K562 (cell line): ENCODE measurements around the gene C11orf91. TPM values are rescaled to one million over a fixed set of nuclear protein-coding genes. Genes with fewer than 3 reads are reported as not detected.
A peak's percentile ranks its signal among the peaks of the same experiment; 100 is the strongest.

Experiments
- ATAC-seq: fragments of 200-7000 bp; cut with Tn5 transposase; 3 replicates; pipeline ENCODE4 v1.9.1; 2020; ENCODE audit warnings: moderate library complexity
- BruUV-seq: library from RNA; stranded (reverse); fragments of 400-500 nt; replicated peaks from 2 replicates; lab custom pipeline; 2021; lab: Mats Ljungman, UMichigan
- CTCF ChIA-PET: fragments of 300-600 bp; formaldehyde crosslinking; extraction: SDS; loops from one replicate; lab custom pipeline; 2021; ENCODE audit warnings: low intra/inter-chr PET ratio; lab: Yijun Ruan, JAX
- POLR2A ChIA-PET: fragments of 300-600, 350-650 bp; sonication (Branson Sonifier 250); formaldehyde crosslinking; extraction: SDS; loops from one replicate; lab custom pipeline; 2021; ENCODE audit warnings: antibody characterized with exemption, inconsistent platforms; lab: Yijun Ruan, JAX
- DNase-seq, 4 experiments: peaks; one replicate each; pipeline versions ENCODE4 v3.0.0 to v3.0.0-alpha.2; 2011 to 2018; ENCODE audit warnings: low spot score in 3 of 4, mixed read lengths in 3 of 4; ENCODE audit errors: extremely low read depth in 1 of 4
- FAIRE-seq: peaks from 2 replicates; lab custom pipeline; 2011; peaks lifted over from hg19 to GRCh38; lab: Jason Lieb, UNC
- H2AFZ ChIP-seq: 2 replicates; pipeline ENCODE4 v1.6.0; 2011; ENCODE audit warnings: low read depth, low read length, control low read depth, inconsistent platforms
- H3K27ac ChIP-seq: fragments of 200-600 bp; 3 replicates; pipeline ENCODE4 v1.8.0; 2011; ENCODE audit warnings: low read depth, mild to moderate bottlenecking, control low read depth, inconsistent platforms, low read length, moderate library complexity, mixed read lengths; ENCODE audit errors: extremely low read depth
- H3K27me3 ChIP-seq, 2 experiments: fragments of 300-600 bp in 1 of 2; 2 replicates in 1 of 2; 3 replicates in 1 of 2; pipeline versions ENCODE4 v1.6.0 to v1.8.0; 2011; ENCODE audit warnings: inconsistent platforms in 2 of 2, low read length in 2 of 2, mild to moderate bottlenecking in 1 of 2, mixed read lengths in 1 of 2, moderate library complexity in 1 of 2; ENCODE audit not compliant: control insufficient read depth in 2 of 2, insufficient read depth in 2 of 2
- H3K36me3 ChIP-seq: fragments of 300-600 bp; 3 replicates; pipeline ENCODE4 v1.8.0; 2011; ENCODE audit warnings: mild to moderate bottlenecking, low read length, inconsistent platforms; ENCODE audit not compliant: control insufficient read depth, insufficient read depth
- H3K4me1 ChIP-seq, 2 experiments: fragments of 200-600 bp in 1 of 2; replicated peaks in 1 of 2; 2 replicates in 1 of 2; 3 replicates in 1 of 2; pipeline versions ENCODE4 v1.5.1 to v1.8.0; 2011; ENCODE audit warnings: inconsistent platforms in 2 of 2, low read length in 2 of 2, mild to moderate bottlenecking in 1 of 2, mixed read lengths in 1 of 2, moderate library complexity in 1 of 2; ENCODE audit not compliant: control insufficient read depth in 2 of 2, insufficient read depth in 2 of 2
- H3K4me2 ChIP-seq: 2 replicates; pipeline ENCODE4 v1.6.1; 2011; ENCODE audit warnings: low read length, control low read depth, inconsistent platforms, mixed read lengths; ENCODE audit not compliant: insufficient read depth
- H3K4me3 ChIP-seq: fragments of 200-600 bp; sonication (generic), shearing (Covaris generic); 2 replicates; pipeline ENCODE4 v1.5.1; 2016; ENCODE audit warnings: control low read depth, inconsistent platforms
- H3K79me2 ChIP-seq: fragments of 200-600 bp; 3 replicates; pipeline ENCODE4 v1.8.0; 2011; ENCODE audit warnings: low read length, inconsistent platforms; ENCODE audit not compliant: control insufficient read depth, insufficient read depth
- H3K9ac ChIP-seq, 2 experiments: 2 replicates each; pipeline versions ENCODE4 v1.6.0 to v1.6.1; 2011; ENCODE audit warnings: low read depth in 2 of 2, low read length in 2 of 2, control low read depth in 1 of 2, inconsistent platforms in 1 of 2, mild to moderate bottlenecking in 1 of 2, mixed read lengths in 1 of 2; ENCODE audit not compliant: insufficient read depth in 1 of 2
- H3K9me1 ChIP-seq: one replicate; pipeline ENCODE4 v1.6.0; 2011; ENCODE audit warnings: inconsistent platforms, mild to moderate bottlenecking, low read length, moderate library complexity; ENCODE audit not compliant: control insufficient read depth, insufficient read depth
- H3K9me3 ChIP-seq: replicated peaks from 2 replicates; pipeline ENCODE4 v1.5.1; 2011; ENCODE audit warnings: low read depth, low read length, inconsistent platforms; ENCODE audit not compliant: control insufficient read depth, insufficient read depth
- H4K20me1 ChIP-seq: replicated peaks from 2 replicates; pipeline ENCODE4 v1.6.1; 2011; ENCODE audit warnings: low read length, inconsistent platforms, mixed read lengths; ENCODE audit not compliant: control insufficient read depth, insufficient read depth
- ARID1B ChIP-seq: fragments of 450-650 bp; IDR thresholded peaks from 2 replicates; pipeline ENCODE4 v1.6.1; 2016; ENCODE audit warnings: antibody characterized with exemption, mild to moderate bottlenecking, inconsistent platforms
- CBFA2T2 ChIP-seq: fragments of 450-650 bp; conservative IDR thresholded peaks from 2 replicates; pipeline ENCODE4 v1.6.1; 2017; ENCODE audit warnings: mild to moderate bottlenecking
- CBFA2T3 ChIP-seq: fragments of 450-650 bp; IDR thresholded peaks from 2 replicates; pipeline ENCODE4 v1.6.1; 2017
- ELF1 ChIP-seq: fragments of 200-800 bp; sonication (Bioruptor generic); IDR thresholded peaks from 2 replicates; pipeline ENCODE4 v1.6.1; 2016; ENCODE audit warnings: missing genetic modification characterization, missing compliant biosample characterization
- EP300 ChIP-seq: IDR thresholded peaks from 2 replicates; pipeline ENCODE4 v1.6.1; 2012; ENCODE audit warnings: low read length, improper control_type of control experiment
- ETV5 ChIP-seq: sonication (generic); formaldehyde crosslinking; IDR thresholded peaks from 2 replicates; pipeline ENCODE4 v1.4.0; 2020; ENCODE audit warnings: low read depth, mild to moderate bottlenecking, missing genetic modification reagents
- ETV6 ChIP-seq, 3 experiments: fragments of 150-350 bp in 1 of 3; sonication (generic) in 1 of 3; formaldehyde crosslinking in 1 of 3; IDR thresholded peaks; 2 replicates each; pipeline versions ENCODE4 v1.6.1 to v1.8.0; 2014 to 2022; ENCODE audit warnings: borderline replicate concordance in 2 of 3, low read depth in 2 of 3, antibody characterized with exemption in 1 of 3, low read length in 1 of 3, mild to moderate bottlenecking in 1 of 3, missing genetic modification reagents in 1 of 3
- FOSL1 ChIP-seq: fragments of 200-800 bp; sonication (Bioruptor generic); conservative IDR thresholded peaks from 2 replicates; pipeline ENCODE4 v1.6.1; 2016; ENCODE audit warnings: missing genetic modification characterization, missing compliant biosample characterization
- HMBOX1 ChIP-seq: sonication (generic); IDR thresholded peaks from 2 replicates; pipeline ENCODE4 v1.6.1; 2016
- KDM1A ChIP-seq, 2 experiments: fragments of 450-650 bp; IDR thresholded peaks; 2 replicates each; pipeline ENCODE4 v1.6.1; 2016; ENCODE audit warnings: mild to moderate bottlenecking in 2 of 2
- MAFK ChIP-seq: IDR thresholded peaks from 2 replicates; pipeline ENCODE4 v1.6.1; 2011; ENCODE audit warnings: low read length, improper control_type of control experiment
- MEIS2 ChIP-seq: fragments of 450-650 bp; IDR thresholded peaks from 2 replicates; pipeline ENCODE4 v1.6.1; 2014; ENCODE audit warnings: mild to moderate bottlenecking; ENCODE audit not compliant: partially characterized antibody
- PKNOX1 ChIP-seq: fragments of 450-650 bp; IDR thresholded peaks from 2 replicates; pipeline ENCODE4 v1.6.1; 2016
- PURB ChIP-seq: sonication (generic); formaldehyde crosslinking; IDR thresholded peaks from 2 replicates; pipeline ENCODE4 v1.9.0; 2021; ENCODE audit warnings: low read depth, mild to moderate bottlenecking, missing genetic modification reagents
- RCOR1 ChIP-seq, 2 experiments: IDR thresholded peaks; 2 replicates each; pipeline ENCODE4 v1.6.1; 2012; ENCODE audit warnings: low read depth in 2 of 2, low read length in 2 of 2, borderline replicate concordance in 1 of 2, improper control_type of control experiment in 1 of 2
- TEAD4 ChIP-seq, 2 experiments: sonication (generic) in 1 of 2; formaldehyde crosslinking in 1 of 2; IDR thresholded peaks; 2 replicates each; pipeline versions ENCODE4 v1.6.1 to v1.8.0; 2012 to 2022; ENCODE audit warnings: borderline replicate concordance in 1 of 2, inconsistent platforms in 1 of 2, low read length in 1 of 2, mild to moderate bottlenecking in 1 of 2, missing genetic modification reagents in 1 of 2
- ZBTB26 ChIP-seq: fragments of 450-650 bp; formaldehyde crosslinking; IDR thresholded peaks from 2 replicates; pipeline ENCODE4 v1.4.0; 2022; ENCODE audit warnings: missing genetic modification characterization
- ZEB2 ChIP-seq: fragments of 450-650 bp; IDR thresholded peaks from 2 replicates; pipeline ENCODE4 v1.6.1; 2016
- ZNF778 ChIP-seq: fragments of 450-650 bp; formaldehyde crosslinking; IDR thresholded peaks from 2 replicates; pipeline ENCODE4 v1.4.0; 2020; ENCODE audit warnings: mild to moderate bottlenecking, moderate library complexity
- WGBS: fragments of 100-300 bp; shearing (Covaris generic); methylation state at CpG from one replicate; pipeline ENCODE4 v1.1.6; 2016; ENCODE audit warnings: low coverage, mixed read lengths; ENCODE audit not compliant: insufficient coverage; ENCODE audit errors: missing lambda C conversion rate; 5-methylcytosine and 5-hydroxymethylcytosine counted together
- in situ Hi-C: fragments of 300-500 bp; cut with MboI; formaldehyde crosslinking; loops from 4 replicates; pipeline ENCODE4 v1.15.0; 2018; ENCODE audit warnings: inconsistent platforms, mixed read lengths
- intact Hi-C: fragments of 100-400 bp; cut with micrococcal nuclease; formaldehyde crosslinking; loops from 2 replicates; pipeline ENCODE4 v1.14.2; 2022
- polyA plus RNA-seq, 8 experiments: library from polyadenylated mRNA; depleted of rRNA in 4 of 8; stranded (reverse) in 5 of 8; unstranded in 3 of 8; fragments of >200 nt; fragmentation: Nextera tagmentation in 2 of 8; fragmentation: Illumina TruSeq in 1 of 8; extraction: Ambion mirVana in 2 of 8; extraction: Trizol in 1 of 8; gene quantifications; 2 replicates each; pipeline versions ENCODE4 v1.2.1 to v1.2.3, GENCODE V29; 2011 to 2014; ENCODE audit warnings: inconsistent platforms in 1 of 8, missing spikeins in 1 of 8
- total RNA-seq, 7 experiments: library from RNA; depleted of rRNA in 6 of 7; stranded (reverse); fragments of >200 nt in 6 of 7; fragmentation: Illumina TruSeq in 2 of 7; extraction: Trizol in 2 of 7; gene quantifications; 2 replicates each; pipeline versions ENCODE4 v1.2.1 to v1.2.3, GENCODE V29; 2011 to 2021; ENCODE audit warnings: low replicate concordance in 1 of 7

Gene C11orf91
- total and polyA plus RNA-seq, 9 of the 15 experiments (the other 6 are each of a cell fraction or from before 2014, with no cell fraction given): not detected

- ATAC-seq: peak; percentile 56
- Histone ChIP-seq H4K20me1 (no peaks in the 10 kb centered on the region), H3K79me2 (no peaks in the 10 kb centered on the region), H3K9me3 (no peaks in the 10 kb centered on the region), H3K9me1 (no peaks in the 10 kb centered on the region), H3K27me3 (peaks cover under 1 to 26% of the 10 kb centered on the region in 2 experiments; a peak in 4 of 5 replicates), H3K27ac (no peak overlapping the region), H3K4me3 (no peak overlapping the region), H2AFZ (peak overlapping the region; percentile 12; the same call in 1 of the 2 replicates), H3K9ac (no peak overlapping the region), H3K36me3 (no peaks in the 10 kb centered on the region), H3K4me2 (no peak overlapping the region), H3K4me1 (peaks cover 5 to 10% of the 10 kb centered on the region in 2 experiments; a peak in 4 of 5 replicates)
- in situ Hi-C loops: no loop called here
- intact Hi-C loops: no loop called here
- ChIA-PET POLR2A (interaction anchor here (0.6 to 2.0 kb wide), 3 partner anchors 10 to 678 kb away, joined by 3 to 7 read pairs (median 5); no protein-coding TSS in a partner anchor), CTCF (interaction anchor here (1.3 kb wide), 1 partner anchor 730 kb away, joined by 3 read pairs; no protein-coding TSS in a partner anchor)
- peak in 1 of 4 experiments; percentile 41 for DNase-seq
- no TSS peak for BruUV-seq
- 5% methylated on average over 8 of the region's 8 CpGs for WGBS
- peak; percentile 64 for FAIRE-seq
- TF ChIP-seq ZNF778 (CRISPR knock-in tag) (no peak), ZBTB26 (CRISPR knock-in tag) (no peak), CBFA2T2 (peak; percentile 27; the same call in 1 of the 2 replicates), MAFK (peak; percentile 26; the same call in 1 of the 2 replicates), EP300 (peak; percentile 47; the same call in 1 of the 2 replicates), ARID1B (peak; percentile 66), FOSL1 (peak; percentile 93), RCOR1 (IDR thresholded peaks at IDR 0.05; ENCODE audit: borderline replicate concordance in 1 of 2, low read depth in 2 of 2, low read length in 2 of 2) (peak; percentile 30 to 94; a peak in 2 of 4 replicates), ZEB2 (peak; percentile 36; the same call in 1 of the 2 replicates), HMBOX1 (0 out of 2 replicates have a peak, but pooled peaks have one; percentile 20), PKNOX1 (0 out of 2 replicates have a peak, but pooled peaks have one; percentile 14), ELF1 (tag) (no peak), TEAD4 (IDR thresholded peaks at IDR 0.05; ENCODE audit: low read length) (peak; percentile 48; the same call in 1 of the 2 replicates), TEAD4 (CRISPR knock-in tag; IDR thresholded peaks at IDR 0.05; ENCODE audit: borderline replicate concordance) (no peak), KDM1A (IDR thresholded peaks at IDR 0.05) (peak; percentile 92 to 94), CBFA2T3 (peak; percentile 60), ETV6 (IDR thresholded peaks at IDR 0.05; ENCODE audit: borderline replicate concordance in 1 of 2, low read depth in 2 of 2, low read length in 1 of 2) (peak in 1 of 2 experiments; percentile 23; a peak in 1 of 4 replicates), ETV6 (CRISPR knock-in tag; IDR thresholded peaks at IDR 0.05; ENCODE audit: borderline replicate concordance) (no peak), ETV5 (CRISPR knock-in tag) (no peak), PURB (no peak), MEIS2 (peak; percentile 77)
Observed at GRCh38 chr11:33690290-33691065, 10.1 kb downstream of the C11orf91 start.
